Colonic mucosa (tissue), 4 donors: ENCODE measurements around the gene ADAMTSL4. TPM values are rescaled to one million over a fixed set of nuclear protein-coding genes. Genes with fewer than 3 reads are reported as not detected.
"Not testable (repeated sequence)": the region's sequence is repeated elsewhere in the genome, so short reads cannot be mapped to it uniquely, and the experiment has no call there.

Experiments used
- DNase-seq: peaks from one replicate; pipeline ENCODE4 v3.0.0-alpha.2; 2020
- H3K27ac ChIP-seq: fragments of 200-600 bp; one replicate; pipeline ENCODE4 v1.8.0; 2021
- H3K27me3 ChIP-seq: fragments of 200-600 bp; one replicate; pipeline ENCODE4 v1.8.0; 2021
- H3K36me3 ChIP-seq: fragments of 200-600 bp; one replicate; pipeline ENCODE4 v1.8.0; 2021
- H3K4me1 ChIP-seq: fragments of 200-600 bp; one replicate; pipeline ENCODE4 v1.8.0; 2021; ENCODE audit warnings: mild to moderate bottlenecking
- H3K4me3 ChIP-seq: fragments of 200-600 bp; one replicate; pipeline ENCODE4 v1.8.0; 2021
- H3K9ac ChIP-seq, 2 donors: one replicate each; pipeline ENCODE4 v1.7.0; 2013; ENCODE audit warnings: control low read depth in 2 of 2, low read depth in 2 of 2, low read length in 2 of 2
- H3K9me3 ChIP-seq: fragments of 200-600 bp; one replicate; pipeline ENCODE4 v1.8.0; 2021
- CTCF ChIP-seq: fragments of 200-600 bp; IDR thresholded peaks from one replicate; pipeline ENCODE4 v1.8.0; 2022; ENCODE audit warnings: antibody characterized with exemption, mild to moderate bottlenecking
- intact Hi-C: fragments of 100-400 bp; cut with DNase I; formaldehyde crosslinking; loops from one replicate; pipeline ENCODE4 v1.14.1; 2022
- total RNA-seq, 2 donors: library from RNA; stranded (reverse); fragmentation: NEBNext Ultra II Directional in 1 of 2; extraction: Animal tissue kit (Norgen Biotek cat#: 25700) in 1 of 2; gene quantifications; one replicate each; pipeline ENCODE4 v1.2.1, GENCODE V29; 2021
- donor health status: healthy.
- donor health status: DM: no; HTN: no; CAD: no.
- donor health status: DM: no; HTN: no; CAD: no.

ADAMTSL4 gene
- total RNA-seq, 2 donors from 2014 or later = 4.9 to 6.3 TPM

- TF ChIP-seq CTCF = no peak
- Histone ChIP-seq H3K27ac (no peak overlapping the region), H3K4me1 (no peaks in the 10 kb centered on the region), H3K36me3 (no peaks in the 10 kb centered on the region), H3K9ac (no peak overlapping the region), H3K4me3 (no peak overlapping the region), H3K27me3 (no peaks in the 10 kb centered on the region), H3K9me3 (no peaks in the 10 kb centered on the region)
- intact Hi-C loops = no loop called here
- no peak for DNase-seq
These were observed 52.3 kb downstream of the ADAMTSL4 start for GRCh38 chr1:150601540-150601939.

GRCh38 chr1:150602372-150602771 is 53.2 kb downstream of the ADAMTSL4 start:
- intact Hi-C loops, H3K27ac ChIP-seq, DNase-seq, H3K4me1 ChIP-seq, H3K9me3 ChIP-seq, H3K9ac ChIP-seq, H3K4me3 ChIP-seq, H3K27me3 ChIP-seq, H3K36me3 ChIP-seq: not testable (repeated sequence)

GRCh38 chr1:150603711-150604110 is 54.5 kb downstream of the ADAMTSL4 start:
- no peak for TF ChIP-seq CTCF
- H3K9ac ChIP-seq = no peak overlapping the region
- intact Hi-C loops = no loop called here

GRCh38 chr1:150604226-150604588 is 55.0 kb downstream of the ADAMTSL4 start:
- H3K9ac ChIP-seq = no peak overlapping the region
- DNase-seq = no peak
- no peaks in the 10 kb centered on the region for H3K27me3 ChIP-seq
- no peaks in the 10 kb centered on the region for H3K9me3 ChIP-seq
- peak overlapping the region; percentile 80 for H3K27ac ChIP-seq
- intact Hi-C loops = no loop called here
- H3K36me3 ChIP-seq = no peaks in the 10 kb centered on the region
- H3K4me3 ChIP-seq = no peak overlapping the region
- H3K4me1 ChIP-seq = no peaks in the 10 kb centered on the region
- no peak for TF ChIP-seq CTCF

More at GRCh38 chr1:150603711-150604110, 54.5 kb downstream of the ADAMTSL4 start:
- Histone ChIP-seq H3K4me1 (no peaks in the 10 kb centered on the region), H3K27me3 (no peaks in the 10 kb centered on the region), H3K36me3 (no peaks in the 10 kb centered on the region), H3K4me3 (no peak overlapping the region), H3K9me3 (no peaks in the 10 kb centered on the region), H3K27ac (no peak overlapping the region)
- DNase-seq = no peak

- H3K4me3 ChIP-seq, intact Hi-C loops, H3K9ac ChIP-seq, H3K36me3 ChIP-seq, H3K27me3 ChIP-seq, H3K9me3 ChIP-seq, H3K27ac ChIP-seq, H3K4me1 ChIP-seq, DNase-seq: not testable (repeated sequence)
These were observed 56.2 kb downstream of the ADAMTSL4 start for GRCh38 chr1:150605451-150605731.

- H3K9ac ChIP-seq = no peak overlapping the region
- H3K4me1 ChIP-seq = peaks cover 11% of the 10 kb centered on the region
- H3K4me3 ChIP-seq = no peak overlapping the region
- no peaks in the 10 kb centered on the region for H3K9me3 ChIP-seq
- H3K36me3 ChIP-seq = no peaks in the 10 kb centered on the region
- H3K27me3 ChIP-seq = no peaks in the 10 kb centered on the region
- intact Hi-C loops = no loop called here
- TF ChIP-seq CTCF = no peak
- no peak for DNase-seq
- no peak overlapping the region for H3K27ac ChIP-seq
These were observed 57.4 kb downstream of the ADAMTSL4 start for GRCh38 chr1:150606463-150607142.
